ENCODE data around the gene CAMTA1.

The CAMTA1 gene

GRCh38 chr1:6904476-6905170 lies 119.4 kb downstream of the CAMTA1 start:
- POLR2A ChIA-PET = interaction anchor here (0.6 kb wide), 1 partner anchor 281 kb away, joined by 3 read pairs; no protein-coding TSS in a partner anchor
- TF ChIP-seq L3MBTL2 (conservative IDR thresholded peaks at IDR 0.05) = no peak
- TF ChIP-seq FOXM1 (IDR thresholded peaks at IDR 0.05; ENCODE audit: borderline replicate concordance) = no peak
- no peak for DNase-seq (ENCODE audit: extremely low spot score)
- CTCF ChIA-PET = interaction anchor here (0.6 to 0.8 kb wide), 2 partner anchors 26 to 100 kb away, joined by 3 to 4 read pairs; no protein-coding TSS in a partner anchor

- TF ChIP-seq FOXA1 (IDR thresholded peaks at IDR 0.05) = no peak
- TF ChIP-seq ELF4 (IDR thresholded peaks at IDR 0.05) = no peak
- no peak for TF ChIP-seq SP1 (IDR thresholded peaks at IDR 0.05)
- TF ChIP-seq HDGF (IDR thresholded peaks at IDR 0.05; ENCODE audit: borderline replicate concordance) = no peak
- TF ChIP-seq CTBP1 (IDR thresholded peaks at IDR 0.05; ENCODE audit: borderline replicate concordance) = no peak
- no peak for TF ChIP-seq SUZ12 (IDR thresholded peaks at IDR 0.05)
- DNase-seq (ENCODE audit: extremely low spot score) = no peak
- POLR2A ChIA-PET = interaction anchor here (0.6 kb wide), 1 partner anchor 178 kb away, joined by 3 read pairs; no protein-coding TSS in a partner anchor
- CTCF ChIA-PET = interaction anchor here (1.7 kb wide), 1 partner anchor 16 kb away, joined by 3 read pairs; no protein-coding TSS in a partner anchor
These were observed 120.1 kb downstream of the CAMTA1 start for GRCh38 chr1:6905331-6905730.

DNA sequence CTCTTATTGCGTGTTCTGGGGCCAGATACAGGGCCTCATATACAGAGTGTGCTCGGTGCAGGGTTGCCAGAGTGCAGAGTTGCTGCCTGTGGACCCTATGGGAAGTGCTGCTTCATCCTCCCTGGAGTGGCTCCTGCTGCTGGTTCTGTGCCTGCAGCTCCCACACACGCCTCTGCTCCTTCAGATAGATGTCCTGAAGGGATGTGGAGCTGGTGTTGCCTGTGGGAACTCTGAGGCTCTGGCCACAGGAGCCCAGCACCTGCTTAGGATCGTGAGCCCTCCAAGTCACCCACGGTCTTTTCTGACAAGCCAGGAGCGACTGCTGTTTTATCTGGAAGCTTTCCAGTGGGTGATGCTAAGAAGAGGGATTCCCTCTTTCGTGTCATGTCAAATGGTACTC lies 120.5 kb downstream of the CAMTA1 start:
- ChIA-PET POLR2A (interaction anchor here (0.6 kb wide), 1 partner anchor 178 kb away, joined by 3 read pairs; no protein-coding TSS in a partner anchor), CTCF (interaction anchor here (1.7 kb wide), 1 partner anchor 16 kb away, joined by 3 read pairs; no protein-coding TSS in a partner anchor)
- no peak for DNase-seq (ENCODE audit: extremely low spot score)
- TF ChIP-seq NFRKB (IDR thresholded peaks at IDR 0.05) (no peak), FOXA1 (IDR thresholded peaks at IDR 0.05) (no peak)

GRCh38 chr1:6906783-6907182 lies 121.5 kb downstream of the CAMTA1 start:
- no peak for DNase-seq (ENCODE audit: extremely low spot score)
- POLR2A ChIA-PET = no interaction called here

DNA sequence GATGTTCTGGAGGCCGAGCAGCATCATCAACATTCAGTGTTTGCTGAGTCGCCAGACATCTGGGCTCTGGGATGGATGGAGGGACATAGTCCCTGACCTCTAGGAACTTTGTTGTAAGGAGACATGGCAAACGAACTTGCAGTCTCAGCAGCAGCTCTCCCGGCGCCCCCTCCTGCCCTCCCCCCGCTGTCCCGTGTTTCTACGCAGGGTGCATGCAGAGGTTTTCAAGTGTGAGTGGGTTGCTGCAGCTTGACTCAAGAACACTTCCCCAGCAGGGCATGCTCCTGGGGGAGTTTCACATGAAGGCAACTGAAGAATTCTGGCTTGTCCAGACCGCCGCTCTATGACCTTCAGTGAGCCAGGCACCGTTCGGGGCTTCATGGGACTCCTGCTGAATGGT lies 121.9 kb downstream of the CAMTA1 start:
- ChIA-PET CTCF (no interaction called here), POLR2A (no interaction called here)
- TF ChIP-seq NFRKB (IDR thresholded peaks at IDR 0.05) = no peak
- no peak for TF ChIP-seq SUZ12 (IDR thresholded peaks at IDR 0.05)
- TF ChIP-seq, protein P1, sequence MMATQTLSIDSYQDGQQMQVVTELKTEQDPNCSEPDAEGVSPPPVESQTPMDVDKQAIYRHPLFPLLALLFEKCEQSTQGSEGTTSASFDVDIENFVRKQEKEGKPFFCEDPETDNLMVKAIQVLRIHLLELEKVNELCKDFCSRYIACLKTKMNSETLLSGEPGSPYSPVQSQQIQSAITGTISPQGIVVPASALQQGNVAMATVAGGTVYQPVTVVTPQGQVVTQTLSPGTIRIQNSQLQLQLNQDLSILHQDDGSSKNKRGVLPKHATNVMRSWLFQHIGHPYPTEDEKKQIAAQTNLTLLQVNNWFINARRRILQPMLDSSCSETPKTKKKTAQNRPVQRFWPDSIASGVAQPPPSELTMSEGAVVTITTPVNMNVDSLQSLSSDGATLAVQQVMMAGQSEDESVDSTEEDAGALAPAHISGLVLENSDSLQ (IDR thresholded peaks at IDR 0.05) = no peak
- no peak for TF ChIP-seq CTBP1 (IDR thresholded peaks at IDR 0.05; ENCODE audit: borderline replicate concordance)
- no peak for TF ChIP-seq TARDBP (IDR thresholded peaks at IDR 0.05)
- TF ChIP-seq ELF4 (IDR thresholded peaks at IDR 0.05) = no peak
- no peak for TF ChIP-seq BHLHE40 (IDR thresholded peaks at IDR 0.05; ENCODE audit: borderline replicate concordance)
- TF ChIP-seq FOXA1 (IDR thresholded peaks at IDR 0.05) = no peak
- no peak for TF ChIP-seq FOXK2 (IDR thresholded peaks at IDR 0.05)
- no peak for TF ChIP-seq SP1 (IDR thresholded peaks at IDR 0.05)
- TF ChIP-seq FOXM1 (IDR thresholded peaks at IDR 0.05; ENCODE audit: borderline replicate concordance) = no peak
- TF ChIP-seq L3MBTL2 (conservative IDR thresholded peaks at IDR 0.05) = no peak
- TF ChIP-seq ZNF384 (IDR thresholded peaks at IDR 0.05) = no peak
- no peak for TF ChIP-seq ARNT (IDR thresholded peaks at IDR 0.05)
- no peak for TF ChIP-seq LEF1 (IDR thresholded peaks at IDR 0.05; ENCODE audit: borderline replicate concordance)
- TF ChIP-seq HDGF (IDR thresholded peaks at IDR 0.05; ENCODE audit: borderline replicate concordance) = no peak
- DNase-seq (ENCODE audit: extremely low spot score) = no peak

More at GRCh38 chr1:6906783-6907182, 121.5 kb downstream of the CAMTA1 start:
- CTCF ChIA-PET = interaction anchor here (0.6 to 1.7 kb wide), 2 partner anchors 17 to 54 kb away, joined by 3 read pairs; no protein-coding TSS in a partner anchor
- TF ChIP-seq ZNF384 (IDR thresholded peaks at IDR 0.05) = no peak
- TF ChIP-seq TARDBP (IDR thresholded peaks at IDR 0.05) = no peak
- TF ChIP-seq SUZ12 (IDR thresholded peaks at IDR 0.05) = no peak

DNA sequence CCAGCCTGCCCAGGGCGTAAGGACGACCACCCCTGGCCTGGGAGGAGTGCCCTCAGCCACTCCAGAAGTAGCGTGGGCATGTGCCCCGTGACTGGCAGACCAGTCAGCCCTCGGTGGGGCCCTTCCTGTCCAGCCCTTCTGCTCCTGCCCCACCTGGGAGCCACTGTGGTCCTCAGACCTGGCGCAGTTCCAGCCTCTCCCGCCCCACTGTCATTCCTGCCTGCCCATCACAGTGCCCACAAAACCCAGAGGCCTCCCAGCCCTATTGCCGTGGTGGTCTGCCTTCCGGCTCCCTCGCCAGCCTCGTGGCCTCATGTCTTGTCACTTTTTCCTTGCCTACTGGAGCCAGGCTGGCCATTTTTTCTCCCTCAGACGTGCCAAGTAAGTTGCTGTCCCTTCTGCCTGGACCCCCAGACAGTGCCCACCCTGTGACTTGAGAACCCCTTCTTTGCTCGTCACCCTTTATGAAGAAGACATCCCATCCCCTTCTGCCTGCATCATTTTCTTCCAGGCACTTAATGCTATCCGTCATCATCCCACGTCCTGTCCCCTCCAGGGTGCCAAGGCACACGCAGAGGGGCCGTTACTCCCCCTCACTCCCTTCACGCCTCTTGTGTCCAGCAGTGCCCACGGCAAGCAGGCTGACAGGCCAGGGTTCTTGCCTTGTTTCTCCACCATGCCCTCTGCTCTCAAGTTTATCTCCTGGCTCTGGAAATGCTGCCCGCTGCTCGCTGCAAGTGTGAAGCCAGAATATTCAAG lies 122.6 kb downstream of the CAMTA1 start:
- ChIA-PET CTCF (no interaction called here), POLR2A (no interaction called here)
- no peak for DNase-seq (ENCODE audit: extremely low spot score)
- no peak for TF ChIP-seq FOXK2 (IDR thresholded peaks at IDR 0.05)
- TF ChIP-seq, protein P1 (IDR thresholded peaks at IDR 0.05) = no peak

- no peak for DNase-seq (ENCODE audit: extremely low spot score)
- CTCF ChIA-PET = no interaction called here
- TF ChIP-seq SP1 (IDR thresholded peaks at IDR 0.05) = no peak
- TF ChIP-seq, protein P1 (IDR thresholded peaks at IDR 0.05) = no peak
- POLR2A ChIA-PET = no interaction called here
These were observed 124.1 kb downstream of the CAMTA1 start for GRCh38 chr1:6909401-6909800.
